A549 (cell line): Measurements from ENCODE around the gene CARD11. TPM values are rescaled to one million over a fixed set of nuclear protein-coding genes. Genes with fewer than 3 reads are reported as not detected.

Source experiments
- ATAC-seq, 2 experiments: fragments of 200-7000 bp in 1 of 2; fragments of >200 bp in 1 of 2; cut with Nextera tagmentation in 1 of 2; cut with Tn5 transposase in 1 of 2; 3 replicates each; pipeline versions ENCODE4 v1.8.0 to v1.9.1; 2018 to 2020; ENCODE audit warnings: mild to moderate bottlenecking in 1 of 2, moderate library complexity in 1 of 2
- CTCF ChIA-PET: fragments of 300-600 bp; sonication (Branson Sonifier 250); formaldehyde crosslinking; extraction: SDS; loops from one replicate; lab custom pipeline; 2021; ENCODE audit warnings: antibody characterized with exemption, inconsistent platforms; lab: Yijun Ruan, JAX
- POLR2A ChIA-PET: fragments of 350-600 bp; formaldehyde crosslinking; extraction: SDS; loops from one replicate; lab custom pipeline; 2021; ENCODE audit warnings: antibody characterized with exemption, inconsistent platforms; lab: Yijun Ruan, JAX
- DNase-seq, 2 experiments: peaks; one replicate each; pipeline versions ENCODE4 v3.0.0 to v3.0.0-alpha.2; 2011 to 2016; ENCODE audit warnings: low read depth in 1 of 2, low spot score in 1 of 2
- FAIRE-seq: peaks from 2 replicates; lab custom pipeline; 2011; peaks lifted over from hg19 to GRCh38; lab: Jason Lieb, UNC
- H3K27ac ChIP-seq, 2 experiments: fragments of >200 bp; sonication (Bioruptor Twin); formaldehyde crosslinking; 3 replicates each; pipeline ENCODE4 v1.5.1; 2016 to 2017
- H3K4me1 ChIP-seq: fragments of >200 bp; sonication (Bioruptor Twin); formaldehyde crosslinking; 3 replicates; pipeline ENCODE4 v1.6.1; 2016
- H3K4me2 ChIP-seq: fragments of >200 bp; sonication (Bioruptor Twin); formaldehyde crosslinking; 3 replicates; pipeline ENCODE4 v1.6.1; 2016
- H3K4me3 ChIP-seq: fragments of >200 bp; sonication (Bioruptor Twin); formaldehyde crosslinking; 3 replicates; pipeline ENCODE4 v1.5.1; 2016
- H3K9me3 ChIP-seq: fragments of >200 bp; sonication (Bioruptor Twin); formaldehyde crosslinking; 3 replicates; pipeline ENCODE4 v1.6.1; 2016
- BHLHE40 ChIP-seq: IDR thresholded peaks from 2 replicates; pipeline ENCODE4 v1.6.1; 2012; ENCODE audit warnings: low read depth, low read length, inconsistent platforms
- CBX8 ChIP-seq: fragments of 200-600 bp; sonication (generic); IDR thresholded peaks from 2 replicates; pipeline ENCODE4 v1.6.1; 2016
- CEBPB ChIP-seq, 2 experiments: fragments of >200 bp in 1 of 2; sonication (Bioruptor Twin) in 1 of 2; formaldehyde crosslinking in 1 of 2; IDR thresholded peaks; 2 replicates each; pipeline ENCODE4 v1.6.1; 2012 to 2016
- CHD4 ChIP-seq: fragments of 200-600 bp; sonication (generic); IDR thresholded peaks from 2 replicates; pipeline ENCODE4 v1.6.1; 2016; ENCODE audit warnings: antibody characterized with exemption, mild to moderate bottlenecking, borderline replicate concordance
- EP300 ChIP-seq, 2 experiments: fragments of >200 bp; sonication (Bioruptor Twin); formaldehyde crosslinking; IDR thresholded peaks; 2 replicates in 1 of 2; 3 replicates in 1 of 2; pipeline ENCODE4 v1.6.1; 2016 to 2017
- FOSL2 ChIP-seq, 2 experiments: fragments of 450-650 bp in 1 of 2; fragments of >200 bp in 1 of 2; sonication (Bioruptor Twin) in 1 of 2; formaldehyde crosslinking; IDR thresholded peaks; 2 replicates each; pipeline versions ENCODE4 v1.5.0 to v1.6.1; 2016 to 2020; ENCODE audit warnings: mild to moderate bottlenecking in 1 of 2, moderate library complexity in 1 of 2
- GATA3 ChIP-seq: IDR thresholded peaks from 2 replicates; pipeline ENCODE4 v1.6.1; 2012; ENCODE audit warnings: borderline replicate concordance
- HDAC2 ChIP-seq: fragments of 200-600 bp; sonication (generic); IDR thresholded peaks from 2 replicates; pipeline ENCODE4 v1.6.1; 2016
- JUNB ChIP-seq: fragments of >200 bp; sonication (Bioruptor Twin); formaldehyde crosslinking; IDR thresholded peaks from 2 replicates; pipeline ENCODE4 v1.6.1; 2016
- MAFK ChIP-seq: fragments of 450-650 bp; IDR thresholded peaks from 2 replicates; pipeline ENCODE4 v1.6.1; 2014; ENCODE audit not compliant: partially characterized antibody
- RAD21 ChIP-seq, 2 experiments: fragments of >200 bp in 1 of 2; sonication (Bioruptor Twin) in 1 of 2; formaldehyde crosslinking in 1 of 2; IDR thresholded peaks in 1 of 2; conservative IDR thresholded peaks in 1 of 2; 2 replicates in 1 of 2; 3 replicates in 1 of 2; pipeline ENCODE4 v1.6.1; 2012 to 2018; ENCODE audit warnings: inconsistent platforms in 1 of 2
- RCOR1 ChIP-seq: fragments of 150-350 bp; IDR thresholded peaks from 2 replicates; pipeline ENCODE4 v1.6.1; 2014; ENCODE audit warnings: antibody characterized with exemption, low read length, low read depth
- RNF2 ChIP-seq: fragments of 200-600 bp; sonication (generic); IDR thresholded peaks from 2 replicates; pipeline ENCODE4 v1.6.1; 2016; ENCODE audit warnings: low read depth, mild to moderate bottlenecking, antibody characterized with exemption, moderate library complexity, borderline replicate concordance
- TP53 ChIP-seq: fragments of 250-450 bp; sonication (Bioruptor Pico); IDR thresholded peaks from 2 replicates; pipeline ENCODE4 v1.5.0; 2021; ENCODE audit warnings: mild to moderate bottlenecking, moderate library complexity
- ZFP36 ChIP-seq: fragments of 450-650 bp; IDR thresholded peaks from 2 replicates; pipeline ENCODE4 v1.6.1; 2014; ENCODE audit warnings: borderline replicate concordance; ENCODE audit not compliant: partially characterized antibody
- ZNF302 ChIP-seq: fragments of 250-450 bp; sonication (Bioruptor Pico); IDR thresholded peaks from 2 replicates; pipeline ENCODE4 v1.9.0; 2021; ENCODE audit warnings: inconsistent platforms, mild to moderate bottlenecking, moderate library complexity
- ZSCAN20 ChIP-seq: fragments of 250-450 bp; sonication (Bioruptor Pico); IDR thresholded peaks from 2 replicates; pipeline ENCODE4 v1.8.0; 2022; ENCODE audit warnings: mild to moderate bottlenecking, moderate library complexity
- WGBS: methylation state at CpG from one replicate; pipeline ENCODE4 v1.1.6; 2017; ENCODE audit errors: missing lambda C conversion rate; 5-methylcytosine and 5-hydroxymethylcytosine counted together
- polyA plus RNA-seq, 4 experiments: library from polyadenylated mRNA; depleted of rRNA in 3 of 4; stranded (reverse); fragments of >200 nt; fragmentation: RNase III in 1 of 4; extraction: RNeasy Plus Mini Kit Qiagen cat#74134 plus additional on column Dnase treatment in 1 of 4; gene quantifications; 2 replicates in 3 of 4; 3 replicates in 1 of 4; pipeline ENCODE4 v1.2.3, GENCODE V29; 2011 to 2017
- TF ChIP-seq, protein P1 (sequence below): fragments of 250-450 bp; sonication (Bioruptor Pico); IDR thresholded peaks from 2 replicates; pipeline ENCODE4 v1.5.0; 2020; ENCODE audit warnings: low read depth, mild to moderate bottlenecking, moderate library complexity
- TF ChIP-seq, protein P2 (sequence below): IDR thresholded peaks from 2 replicates; pipeline ENCODE4 v1.6.1; 2012
- TF ChIP-seq, protein P3 (sequence below): IDR thresholded peaks from 2 replicates; pipeline ENCODE4 v1.6.1; 2012
- TF ChIP-seq, protein P4 (sequence below): fragments of 200-600 bp; sonication (generic); IDR thresholded peaks from 2 replicates; pipeline ENCODE4 v1.6.1; 2016; ENCODE audit warnings: antibody characterized with exemption, mild to moderate bottlenecking, moderate library complexity
- TF ChIP-seq, protein P5 (sequence below): fragments of 250-450 bp; sonication (Bioruptor Pico); IDR thresholded peaks from 2 replicates; pipeline ENCODE4 v1.5.0; 2021; ENCODE audit warnings: mild to moderate bottlenecking, moderate library complexity, borderline replicate concordance
- TF ChIP-seq, protein P6 (sequence below): fragments of 450-650 bp; IDR thresholded peaks from 2 replicates; pipeline ENCODE4 v1.6.1; 2014; ENCODE audit warnings: antibody characterized with exemption

CARD11 gene
- polyA plus RNA-seq, 2 of the 4 experiments (the other 2 are of a cell fraction), result 0.48 to 1.1 TPM

DNA sequence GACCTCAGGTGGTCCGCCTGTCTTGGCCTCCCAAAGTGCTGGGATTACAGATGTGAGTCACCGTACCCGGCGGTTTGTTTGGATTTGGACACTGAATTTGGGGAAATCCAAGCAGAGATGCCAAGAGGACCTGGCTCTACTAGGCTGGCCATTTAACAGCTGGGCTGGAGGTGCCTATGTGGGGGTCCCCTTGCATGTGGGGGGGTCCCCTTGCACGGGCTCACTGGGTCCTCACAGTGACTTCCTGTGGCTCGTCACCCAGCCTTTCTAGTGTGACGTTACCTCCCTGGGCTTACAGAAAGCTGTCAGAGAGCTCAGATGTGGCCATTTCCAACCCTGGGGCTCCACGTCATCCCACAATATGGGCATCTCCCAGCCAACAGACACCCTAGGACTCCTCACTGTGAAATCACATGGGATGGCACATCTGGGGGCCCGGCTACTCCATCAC lies 150.2 kb downstream of the CARD11 start:
- 45% methylated on average over 8 of the region's 9 CpGs for WGBS
- TF ChIP-seq ZFP36, result no peak
- TF ChIP-seq, protein P1, sequence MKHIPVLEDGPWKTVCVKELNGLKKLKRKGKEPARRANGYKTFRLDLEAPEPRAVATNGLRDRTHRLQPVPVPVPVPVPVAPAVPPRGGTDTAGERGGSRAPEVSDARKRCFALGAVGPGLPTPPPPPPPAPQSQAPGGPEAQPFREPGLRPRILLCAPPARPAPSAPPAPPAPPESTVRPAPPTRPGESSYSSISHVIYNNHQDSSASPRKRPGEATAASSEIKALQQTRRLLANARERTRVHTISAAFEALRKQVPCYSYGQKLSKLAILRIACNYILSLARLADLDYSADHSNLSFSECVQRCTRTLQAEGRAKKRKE (CRISPR knock-in tag), result no peak
- TF ChIP-seq, protein P2, sequence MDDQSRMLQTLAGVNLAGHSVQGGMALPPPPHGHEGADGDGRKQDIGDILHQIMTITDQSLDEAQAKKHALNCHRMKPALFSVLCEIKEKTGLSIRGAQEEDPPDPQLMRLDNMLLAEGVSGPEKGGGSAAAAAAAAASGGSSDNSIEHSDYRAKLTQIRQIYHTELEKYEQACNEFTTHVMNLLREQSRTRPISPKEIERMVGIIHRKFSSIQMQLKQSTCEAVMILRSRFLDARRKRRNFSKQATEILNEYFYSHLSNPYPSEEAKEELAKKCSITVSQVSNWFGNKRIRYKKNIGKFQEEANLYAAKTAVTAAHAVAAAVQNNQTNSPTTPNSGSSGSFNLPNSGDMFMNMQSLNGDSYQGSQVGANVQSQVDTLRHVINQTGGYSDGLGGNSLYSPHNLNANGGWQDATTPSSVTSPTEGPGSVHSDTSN, result no peak
- no peak for TF ChIP-seq ZSCAN20 (CRISPR knock-in tag)
- no peak for TF ChIP-seq JUNB
- no peak for TF ChIP-seq ZNF302
- no peak for TF ChIP-seq MAFK
- no peak for TF ChIP-seq GATA3
- TF ChIP-seq TP53 (CRISPR knock-in tag), result no peak
- no peak for TF ChIP-seq HDAC2
- TF ChIP-seq, protein P3, sequence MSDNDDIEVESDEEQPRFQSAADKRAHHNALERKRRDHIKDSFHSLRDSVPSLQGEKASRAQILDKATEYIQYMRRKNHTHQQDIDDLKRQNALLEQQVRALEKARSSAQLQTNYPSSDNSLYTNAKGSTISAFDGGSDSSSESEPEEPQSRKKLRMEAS, result no peak
- no peak for TF ChIP-seq RNF2
- TF ChIP-seq BHLHE40, result no peak
- TF ChIP-seq, protein P4, sequence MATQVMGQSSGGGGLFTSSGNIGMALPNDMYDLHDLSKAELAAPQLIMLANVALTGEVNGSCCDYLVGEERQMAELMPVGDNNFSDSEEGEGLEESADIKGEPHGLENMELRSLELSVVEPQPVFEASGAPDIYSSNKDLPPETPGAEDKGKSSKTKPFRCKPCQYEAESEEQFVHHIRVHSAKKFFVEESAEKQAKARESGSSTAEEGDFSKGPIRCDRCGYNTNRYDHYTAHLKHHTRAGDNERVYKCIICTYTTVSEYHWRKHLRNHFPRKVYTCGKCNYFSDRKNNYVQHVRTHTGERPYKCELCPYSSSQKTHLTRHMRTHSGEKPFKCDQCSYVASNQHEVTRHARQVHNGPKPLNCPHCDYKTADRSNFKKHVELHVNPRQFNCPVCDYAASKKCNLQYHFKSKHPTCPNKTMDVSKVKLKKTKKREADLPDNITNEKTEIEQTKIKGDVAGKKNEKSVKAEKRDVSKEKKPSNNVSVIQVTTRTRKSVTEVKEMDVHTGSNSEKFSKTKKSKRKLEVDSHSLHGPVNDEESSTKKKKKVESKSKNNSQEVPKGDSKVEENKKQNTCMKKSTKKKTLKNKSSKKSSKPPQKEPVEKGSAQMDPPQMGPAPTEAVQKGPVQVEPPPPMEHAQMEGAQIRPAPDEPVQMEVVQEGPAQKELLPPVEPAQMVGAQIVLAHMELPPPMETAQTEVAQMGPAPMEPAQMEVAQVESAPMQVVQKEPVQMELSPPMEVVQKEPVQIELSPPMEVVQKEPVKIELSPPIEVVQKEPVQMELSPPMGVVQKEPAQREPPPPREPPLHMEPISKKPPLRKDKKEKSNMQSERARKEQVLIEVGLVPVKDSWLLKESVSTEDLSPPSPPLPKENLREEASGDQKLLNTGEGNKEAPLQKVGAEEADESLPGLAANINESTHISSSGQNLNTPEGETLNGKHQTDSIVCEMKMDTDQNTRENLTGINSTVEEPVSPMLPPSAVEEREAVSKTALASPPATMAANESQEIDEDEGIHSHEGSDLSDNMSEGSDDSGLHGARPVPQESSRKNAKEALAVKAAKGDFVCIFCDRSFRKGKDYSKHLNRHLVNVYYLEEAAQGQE, result no peak
- TF ChIP-seq CHD4, result no peak
- TF ChIP-seq RCOR1, result no peak
- no peaks in the 10 kb centered on the region; the same call in 2 of the 3 replicates for H3K4me1 ChIP-seq
- FAIRE-seq, result no peak
- no peak overlapping the region for H3K4me2 ChIP-seq
- ChIA-PET CTCF (interaction anchor here (0.9 to 3.1 kb wide), 4 partner anchors 9 to 197 kb away, joined by 3 to 15 read pairs (median 3); no protein-coding TSS in a partner anchor), POLR2A (no interaction called here)
- no peaks in the 10 kb centered on the region for H3K9me3 ChIP-seq
- H3K4me3 ChIP-seq, result no peak overlapping the region
- no peak overlapping the region for H3K27ac ChIP-seq
- ATAC-seq, result peak in 1 of 2 experiments; percentile 22; a peak in 1 of 6 replicates
- no peak for DNase-seq

DNA sequence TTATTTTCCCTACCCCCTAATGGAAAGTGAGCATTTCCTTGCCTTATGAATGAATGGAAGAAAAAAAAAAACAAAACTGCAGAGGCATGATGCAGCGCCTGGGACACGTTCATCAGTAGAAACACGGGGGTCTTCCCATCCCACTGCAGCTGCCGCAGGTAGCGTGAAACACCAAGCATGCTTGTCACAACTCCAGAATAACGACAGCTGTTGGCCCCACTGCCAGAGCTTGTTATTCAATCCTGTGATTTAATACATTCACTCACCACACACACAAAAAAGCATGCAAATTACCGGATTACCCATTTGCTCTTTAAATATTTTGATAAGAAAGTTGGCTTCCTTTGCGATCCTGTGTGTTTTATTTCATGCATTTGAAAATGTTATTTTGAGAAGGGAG lies 151.1 kb downstream of the CARD11 start:
- POLR2A ChIA-PET, result no interaction called here
- 51% methylated on average over 8 of the region's 8 CpGs for WGBS
- no peak for FAIRE-seq

DNA sequence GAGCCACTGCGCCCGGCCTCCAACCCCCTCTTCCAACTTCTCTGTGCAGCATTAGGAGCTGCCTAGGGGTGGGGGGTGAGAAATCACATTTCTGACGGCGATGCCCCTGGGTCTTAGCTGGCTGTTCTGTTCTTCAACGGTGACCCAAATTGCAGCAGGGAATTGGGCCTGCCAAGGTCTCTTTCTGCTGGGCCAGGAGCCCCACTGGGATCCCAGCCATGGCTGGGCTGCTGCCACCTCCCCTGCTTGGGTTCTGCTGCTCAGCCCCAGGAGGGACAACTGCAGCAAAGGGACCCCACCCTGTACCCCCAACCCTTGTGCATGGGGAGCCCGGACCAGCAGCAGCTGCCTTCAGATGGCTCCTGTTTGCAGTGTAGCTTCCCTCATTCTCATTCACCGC lies 155.9 kb downstream of the CARD11 start:
- no peak for FAIRE-seq
- TF ChIP-seq, protein P2, result no peak
- TF ChIP-seq, protein P5, sequence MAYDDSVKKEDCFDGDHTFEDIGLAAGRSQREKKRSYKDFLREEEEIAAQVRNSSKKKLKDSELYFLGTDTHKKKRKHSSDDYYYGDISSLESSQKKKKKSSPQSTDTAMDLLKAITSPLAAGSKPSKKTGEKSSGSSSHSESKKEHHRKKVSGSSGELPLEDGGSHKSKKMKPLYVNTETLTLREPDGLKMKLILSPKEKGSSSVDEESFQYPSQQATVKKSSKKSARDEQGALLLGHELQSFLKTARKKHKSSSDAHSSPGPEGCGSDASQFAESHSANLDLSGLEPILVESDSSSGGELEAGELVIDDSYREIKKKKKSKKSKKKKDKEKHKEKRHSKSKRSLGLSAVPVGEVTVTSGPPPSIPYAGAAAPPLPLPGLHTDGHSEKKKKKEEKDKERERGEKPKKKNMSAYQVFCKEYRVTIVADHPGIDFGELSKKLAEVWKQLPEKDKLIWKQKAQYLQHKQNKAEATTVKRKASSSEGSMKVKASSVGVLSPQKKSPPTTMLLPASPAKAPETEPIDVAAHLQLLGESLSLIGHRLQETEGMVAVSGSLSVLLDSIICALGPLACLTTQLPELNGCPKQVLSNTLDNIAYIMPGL, result no peak
- TF ChIP-seq FOSL2 (IDR thresholded peaks at IDR 0.05) (no peak), FOSL2 (CRISPR knock-in tag; IDR thresholded peaks at IDR 0.05) (no peak), CEBPB (IDR thresholded peaks at IDR 0.05) (no peak), CBX8 (no peak), CHD4 (no peak), EP300 (IDR thresholded peaks at IDR 0.05) (no peak), RCOR1 (no peak), RNF2 (no peak), RAD21 (conservative IDR thresholded peaks at IDR 0.05 in 1 of 2, IDR thresholded peaks at IDR 0.05 in 1 of 2) (no peak)
- TF ChIP-seq, protein P6, sequence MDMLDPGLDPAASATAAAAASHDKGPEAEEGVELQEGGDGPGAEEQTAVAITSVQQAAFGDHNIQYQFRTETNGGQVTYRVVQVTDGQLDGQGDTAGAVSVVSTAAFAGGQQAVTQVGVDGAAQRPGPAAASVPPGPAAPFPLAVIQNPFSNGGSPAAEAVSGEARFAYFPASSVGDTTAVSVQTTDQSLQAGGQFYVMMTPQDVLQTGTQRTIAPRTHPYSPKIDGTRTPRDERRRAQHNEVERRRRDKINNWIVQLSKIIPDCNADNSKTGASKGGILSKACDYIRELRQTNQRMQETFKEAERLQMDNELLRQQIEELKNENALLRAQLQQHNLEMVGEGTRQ, result no peak

More for the DNA sequence above, 151.1 kb downstream of the CARD11 start:
- CTCF ChIA-PET, result interaction anchor here (0.6 to 3.1 kb wide), 5 partner anchors 25 to 415 kb away, joined by 3 to 15 read pairs (median 3); no protein-coding TSS in a partner anchor
- no peak for DNase-seq
- ATAC-seq, result no peak
- TF ChIP-seq CEBPB (IDR thresholded peaks at IDR 0.05), result no peak
- TF ChIP-seq, all 56 proteins: peak for 0
- Histone ChIP-seq H3K9me3 (no peaks in the 10 kb centered on the region), H3K4me1 (no peaks in the 10 kb centered on the region; the same call in 2 of the 3 replicates), H3K27ac (no peak overlapping the region), H3K4me3 (no peak overlapping the region), H3K4me2 (no peak overlapping the region)

More for the DNA sequence above, 155.9 kb downstream of the CARD11 start:
- DNase-seq (no peak), ATAC-seq (no peak)
- Histone ChIP-seq H3K4me1 (no peaks in the 10 kb centered on the region; the same call in 2 of the 3 replicates), H3K4me2 (no peak overlapping the region), H3K9me3 (no peaks in the 10 kb centered on the region), H3K27ac (no peak overlapping the region), H3K4me3 (no peak overlapping the region)
- ChIA-PET POLR2A (interaction anchor here (0.6 kb wide), 1 partner anchor 421 kb away, joined by 3 read pairs; no protein-coding TSS in a partner anchor), CTCF (interaction anchor here (0.5 to 3.1 kb wide), 34 partner anchors 11 to 1744 kb away, joined by 3 to 32 read pairs (median 4); no protein-coding TSS in a partner anchor)
- WGBS, result 53% methylated on average over 6 of the region's 7 CpGs
